SK-N-SH (cell line): Measurements from ENCODE around the gene METTL23. TPM values are rescaled to one million over a fixed set of nuclear protein-coding genes. Genes with fewer than 3 reads are reported as not detected.

ENCODE experiments used
- CTCF ChIA-PET: fragments of 300-600, 350-600 bp; formaldehyde crosslinking; extraction: SDS; loops from one replicate; lab custom pipeline; 2021; lab: Yijun Ruan, JAX
- POLR2A ChIA-PET: fragments of 350-600 bp; sonication (Branson Sonifier 250); formaldehyde crosslinking; extraction: SDS; loops from one replicate; lab custom pipeline; 2020; ENCODE audit warnings: antibody characterized with exemption, inconsistent platforms; lab: Yijun Ruan, JAX
- DNase-seq: peaks from one replicate; pipeline ENCODE4 v3.0.0; 2012
- H2AFZ ChIP-seq: fragments of 200-600 bp; sonication (generic); 2 replicates; pipeline ENCODE4 v1.8.1; 2016; ENCODE audit warnings: antibody characterized with exemption, mild to moderate bottlenecking, low read depth
- H3F3A ChIP-seq: fragments of 200-600 bp; sonication (generic); replicated peaks from 2 replicates; pipeline ENCODE3; 2016; ENCODE audit warnings: antibody characterized with exemption, mild to moderate bottlenecking; ENCODE audit not compliant: insufficient read depth
- H3K27ac ChIP-seq, 2 experiments: fragments of 200-500 bp in 1 of 2; fragments of 200-600 bp in 1 of 2; sonication (Bioruptor generic) in 1 of 2; sonication (generic), shearing (Covaris generic) in 1 of 2; 2 replicates each; pipeline versions ENCODE4 v1.5.1 to v1.6.1; 2014 to 2016; ENCODE audit warnings: low read depth in 2 of 2, inconsistent platforms in 1 of 2, low read length in 1 of 2, mild to moderate bottlenecking in 1 of 2, mixed read lengths in 1 of 2
- H3K27me3 ChIP-seq: fragments of 200-600 bp; sonication (generic), shearing (Covaris generic); 2 replicates; pipeline ENCODE4 v1.6.1; 2016; ENCODE audit warnings: mixed run types; ENCODE audit not compliant: insufficient read depth
- H3K36me3 ChIP-seq, 2 experiments: fragments of 200-500 bp in 1 of 2; fragments of 200-600 bp in 1 of 2; sonication (Bioruptor generic) in 1 of 2; sonication (generic) in 1 of 2; replicated peaks in 1 of 2; 2 replicates each; pipeline versions ENCODE3 to v1.5.1; 2014 to 2016; ENCODE audit warnings: low read length in 1 of 2, mild to moderate bottlenecking in 1 of 2; ENCODE audit not compliant: insufficient read depth in 2 of 2, control insufficient read depth in 1 of 2
- H3K4me1 ChIP-seq, 2 experiments: fragments of 200-500 bp in 1 of 2; fragments of 200-600 bp in 1 of 2; sonication (Bioruptor generic) in 1 of 2; sonication (generic), shearing (Covaris generic) in 1 of 2; 2 replicates each; pipeline versions ENCODE4 v1.5.1 to v1.6.1; 2014 to 2016; ENCODE audit warnings: low read depth in 1 of 2, low read length in 1 of 2, mixed run types in 1 of 2; ENCODE audit not compliant: insufficient read depth in 2 of 2, control insufficient read depth in 1 of 2
- H3K4me2 ChIP-seq: fragments of 200-600 bp; sonication (generic), shearing (Covaris generic); 2 replicates; pipeline ENCODE4 v1.6.1; 2017; ENCODE audit warnings: mixed run types
- H3K4me3 ChIP-seq, 2 experiments: fragments of 200-500 bp in 1 of 2; fragments of 200-600 bp in 1 of 2; sonication (Bioruptor generic) in 1 of 2; sonication (generic), shearing (Covaris generic) in 1 of 2; 2 replicates each; pipeline versions ENCODE4 v1.5.1 to v1.8.1; 2014 to 2016; ENCODE audit warnings: low read depth in 2 of 2, inconsistent platforms in 1 of 2, low read length in 1 of 2, mild to moderate bottlenecking in 1 of 2, mixed read lengths in 1 of 2, moderate library complexity in 1 of 2
- H3K79me2 ChIP-seq: fragments of 200-600 bp; sonication (generic); 2 replicates; pipeline ENCODE4 v1.8.1; 2017; ENCODE audit warnings: mild to moderate bottlenecking; ENCODE audit not compliant: insufficient read depth
- H3K9ac ChIP-seq: fragments of 200-600 bp; sonication (generic); 2 replicates; pipeline ENCODE4 v1.6.1; 2017; ENCODE audit warnings: mixed run types
- H3K9me2 ChIP-seq: fragments of 200-600 bp; sonication (generic); 2 replicates; pipeline ENCODE4 v1.6.1; 2017; ENCODE audit warnings: mixed run types
- H3K9me3 ChIP-seq: fragments of 200-600 bp; sonication (generic); 2 replicates; pipeline ENCODE4 v1.6.1; 2017; ENCODE audit warnings: mixed run types, mild to moderate bottlenecking, moderate library complexity
- H4K20me1 ChIP-seq: fragments of 200-600 bp; sonication (generic); 2 replicates; pipeline ENCODE4 v1.6.1; 2017; ENCODE audit warnings: mild to moderate bottlenecking, mixed run types; ENCODE audit not compliant: insufficient read depth
- CHD2 ChIP-seq: fragments of 150-350 bp; IDR thresholded peaks from 2 replicates; pipeline ENCODE4 v1.6.1; 2018; ENCODE audit warnings: low read length; ENCODE audit not compliant: partially characterized antibody
- EP300 ChIP-seq, 2 experiments: IDR thresholded peaks; 2 replicates each; pipeline versions ENCODE4 v1.4.0 to v1.6.1; 2012; ENCODE audit warnings: borderline replicate concordance in 1 of 2, low read depth in 1 of 2, low read length in 1 of 2
- FOSL2 ChIP-seq: IDR thresholded peaks from 2 replicates; pipeline ENCODE4 v1.4.0; 2012; ENCODE audit warnings: low read depth, mild to moderate bottlenecking, moderate library complexity, borderline replicate concordance
- FOXM1 ChIP-seq: IDR thresholded peaks from 2 replicates; pipeline ENCODE4 v1.4.0; 2012; ENCODE audit warnings: low read depth, mild to moderate bottlenecking
- GABPA ChIP-seq: IDR thresholded peaks from 2 replicates; pipeline ENCODE4 v1.4.0; 2012; ENCODE audit warnings: low read depth, mild to moderate bottlenecking
- MAX ChIP-seq: IDR thresholded peaks from 2 replicates; pipeline ENCODE4 v1.4.0; 2012; ENCODE audit warnings: low read depth
- POLR2AphosphoS5 ChIP-seq: IDR thresholded peaks from 2 replicates; pipeline ENCODE4 v1.6.1; 2012; ENCODE audit warnings: low read depth, low read length
- RAD21 ChIP-seq: IDR thresholded peaks from 2 replicates; pipeline ENCODE4 v1.6.1; 2012; ENCODE audit warnings: mild to moderate bottlenecking, low read length
- SMC3 ChIP-seq: IDR thresholded peaks from 2 replicates; pipeline ENCODE4 v1.6.1; 2012; ENCODE audit warnings: low read depth, low read length, improper control_type of control experiment
- TCF12 ChIP-seq: IDR thresholded peaks from 2 replicates; pipeline ENCODE4 v1.4.0; 2012
- USF2 ChIP-seq: fragments of 150-350 bp; IDR thresholded peaks from 2 replicates; pipeline ENCODE4 v1.6.1; 2017; ENCODE audit warnings: antibody characterized with exemption, low read length, low read depth, borderline replicate concordance
- YY1 ChIP-seq: IDR thresholded peaks from 2 replicates; pipeline ENCODE4 v1.4.0; 2012; ENCODE audit warnings: low read depth, mild to moderate bottlenecking
- ZBTB33 ChIP-seq: IDR thresholded peaks from 2 replicates; pipeline ENCODE4 v1.4.0; 2012; ENCODE audit warnings: low read depth, borderline replicate concordance
- WGBS: methylation state at CpG from one replicate; pipeline ENCODE4 v1.1.6; 2017; ENCODE audit warnings: low lambda C conversion rate; 5-methylcytosine and 5-hydroxymethylcytosine counted together
- polyA plus RNA-seq, 3 experiments: library from polyadenylated mRNA; depleted of rRNA; stranded (reverse); fragments of >200 nt; gene quantifications; 2 replicates each; pipeline ENCODE4 v1.2.3, GENCODE V29; 2012
- TF ChIP-seq, protein P1 (sequence below): fragments of 150-350 bp; IDR thresholded peaks from 2 replicates; pipeline ENCODE4 v1.6.1; 2016; ENCODE audit warnings: mild to moderate bottlenecking, low read depth, low read length
- TF ChIP-seq, protein P2 (sequence below): fragments of 200-600 bp; sonication (generic); IDR thresholded peaks from 2 replicates; pipeline ENCODE4 v1.6.1; 2017; ENCODE audit warnings: antibody characterized with exemption, mild to moderate bottlenecking, moderate library complexity

Gene METTL23
- polyA plus RNA-seq, 1 of the 3 experiments (the other 2 are of a cell fraction): 75.9 TPM

GRCh38 chr17:76714822-76715495 lies 11.7 kb upstream of the METTL23 start:
- Histone ChIP-seq H3K79me2 (peaks cover 53% of the 10 kb centered on the region), H3K4me1 (peaks cover 10 to 32% of the 10 kb centered on the region in 2 experiments), H3K9me2 (no peaks in the 10 kb centered on the region), H4K20me1 (peaks cover 17% of the 10 kb centered on the region), H3K4me2 (no peak overlapping the region), H3K9me3 (no peaks in the 10 kb centered on the region), H3F3A (peaks cover 52% of the 10 kb centered on the region), H3K9ac (no peak overlapping the region), H3K36me3 (peaks cover 39 to 57% of the 10 kb centered on the region in 2 experiments), H3K4me3 (no peak overlapping the region), H3K27ac (peak overlapping the region in 1 of 2 experiments; percentile 97; a peak in 3 of 4 replicates), H2AFZ (no peak overlapping the region), H3K27me3 (no peaks in the 10 kb centered on the region)
- peak; percentile 81 for TF ChIP-seq RAD21
- peak; percentile 15 for TF ChIP-seq CHD2
- peak; percentile 54; the same call in 1 of the 2 replicates for TF ChIP-seq MAX
- no peak for TF ChIP-seq FOSL2
- TF ChIP-seq GABPA: no peak
- TF ChIP-seq, protein P1, sequence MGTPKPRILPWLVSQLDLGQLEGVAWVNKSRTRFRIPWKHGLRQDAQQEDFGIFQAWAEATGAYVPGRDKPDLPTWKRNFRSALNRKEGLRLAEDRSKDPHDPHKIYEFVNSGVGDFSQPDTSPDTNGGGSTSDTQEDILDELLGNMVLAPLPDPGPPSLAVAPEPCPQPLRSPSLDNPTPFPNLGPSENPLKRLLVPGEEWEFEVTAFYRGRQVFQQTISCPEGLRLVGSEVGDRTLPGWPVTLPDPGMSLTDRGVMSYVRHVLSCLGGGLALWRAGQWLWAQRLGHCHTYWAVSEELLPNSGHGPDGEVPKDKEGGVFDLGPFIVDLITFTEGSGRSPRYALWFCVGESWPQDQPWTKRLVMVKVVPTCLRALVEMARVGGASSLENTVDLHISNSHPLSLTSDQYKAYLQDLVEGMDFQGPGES: no peak
- TF ChIP-seq SMC3: peak; percentile 71
- no peak for TF ChIP-seq USF2
- no peak for TF ChIP-seq POLR2AphosphoS5
- TF ChIP-seq EP300 (IDR thresholded peaks at IDR 0.05; ENCODE audit: borderline replicate concordance in 1 of 2, low read depth in 1 of 2, low read length in 1 of 2): no peak
- no peak for TF ChIP-seq YY1
- no peak for TF ChIP-seq TCF12
- no peak for TF ChIP-seq ZBTB33
- no peak for TF ChIP-seq FOXM1
- TF ChIP-seq, protein P2, sequence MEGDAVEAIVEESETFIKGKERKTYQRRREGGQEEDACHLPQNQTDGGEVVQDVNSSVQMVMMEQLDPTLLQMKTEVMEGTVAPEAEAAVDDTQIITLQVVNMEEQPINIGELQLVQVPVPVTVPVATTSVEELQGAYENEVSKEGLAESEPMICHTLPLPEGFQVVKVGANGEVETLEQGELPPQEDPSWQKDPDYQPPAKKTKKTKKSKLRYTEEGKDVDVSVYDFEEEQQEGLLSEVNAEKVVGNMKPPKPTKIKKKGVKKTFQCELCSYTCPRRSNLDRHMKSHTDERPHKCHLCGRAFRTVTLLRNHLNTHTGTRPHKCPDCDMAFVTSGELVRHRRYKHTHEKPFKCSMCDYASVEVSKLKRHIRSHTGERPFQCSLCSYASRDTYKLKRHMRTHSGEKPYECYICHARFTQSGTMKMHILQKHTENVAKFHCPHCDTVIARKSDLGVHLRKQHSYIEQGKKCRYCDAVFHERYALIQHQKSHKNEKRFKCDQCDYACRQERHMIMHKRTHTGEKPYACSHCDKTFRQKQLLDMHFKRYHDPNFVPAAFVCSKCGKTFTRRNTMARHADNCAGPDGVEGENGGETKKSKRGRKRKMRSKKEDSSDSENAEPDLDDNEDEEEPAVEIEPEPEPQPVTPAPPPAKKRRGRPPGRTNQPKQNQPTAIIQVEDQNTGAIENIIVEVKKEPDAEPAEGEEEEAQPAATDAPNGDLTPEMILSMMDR: peak; percentile 100
- ChIA-PET CTCF (interaction anchor here (0.5 to 14.3 kb wide), 37 partner anchors 11 to 1799 kb away, joined by 3 to 255 read pairs (median 4); partner anchors contain the start of genes JMJD6, METTL23, MFSD11 and MGAT5B), POLR2A (interaction anchor here (1.5 kb wide), 1 partner anchor 11 kb away, joined by 6 read pairs; the partner anchor contains the start of genes JMJD6 and METTL23)
- peak; percentile 76 for DNase-seq
- WGBS: 18% methylated on average over 4 of the region's 4 CpGs
